PC-9 (cell line): Measurements from ENCODE around the gene CCDC102B.

Source experiments
- CTCF ChIP-seq: fragments of 200-600 bp; sonication (generic); conservative IDR thresholded peaks from 2 replicates; pipeline ENCODE4 v1.6.1; 2017; ENCODE audit warnings: mixed run types, antibody characterized with exemption, mild to moderate bottlenecking, moderate library complexity
- EZH2 ChIP-seq: fragments of 200-600 bp; sonication (generic); IDR thresholded peaks from 2 replicates; pipeline ENCODE4 v1.8.0; 2017; ENCODE audit warnings: antibody characterized with exemption, low read depth

- TF ChIP-seq CTCF: no peak
- TF ChIP-seq EZH2: no peak
Measured at GRCh38 chr18:68791801-68792200, 6.1 kb upstream of the CCDC102B start.
